ENCODE measurements around the gene KCNQ1OT1. TPM values are rescaled to one million over a fixed set of nuclear protein-coding genes. Genes with fewer than 3 reads are reported as not detected.
A peak's percentile ranks its signal among the peaks of the same experiment; 100 is the strongest.

KCNQ1OT1 gene
- total RNA-seq, 8 experiments from 2014 or later, result 1.2 to 6.3 (median 3.8) TPM

DNA sequence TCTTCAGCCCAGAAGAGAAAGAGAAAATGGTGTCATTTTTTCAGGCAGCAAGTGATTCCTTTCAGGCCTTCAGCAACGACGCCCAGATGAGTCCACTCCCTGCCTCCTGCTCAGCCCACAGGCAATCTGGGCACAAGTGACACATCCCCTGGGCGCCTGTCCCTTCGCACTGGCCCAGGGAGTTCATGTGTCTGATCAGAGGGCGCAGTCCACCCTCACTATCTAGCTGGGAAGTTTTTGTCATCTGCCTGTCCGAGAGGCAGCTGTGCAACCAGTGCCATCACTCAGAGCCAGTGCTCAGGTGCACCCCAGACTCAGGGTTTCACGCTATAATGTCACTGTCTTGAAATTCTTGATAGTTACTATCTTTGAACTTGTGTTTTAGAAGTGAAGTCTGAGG lies 1.4 kb upstream of the KCNQ1OT1 start:
- ATAC-seq (replicated peaks in 6 of 8), result no peak
- WGBS, 10 experiments, result 75 to 80% methylated on average over 1 to 4 of the region's 7 CpGs; no CpG with 5 or more reads in 8 of the 10 experiments
- Histone ChIP-seq H3K27ac (peak overlapping the region; percentile 95 to 98), H3K4me3 (peak overlapping the region in 1 of 5 donors; percentile 41), H3K4me1 (replicated peaks in 1 of 2) (peaks cover 38 to 54% of the 10 kb centered on the region in 2 donors)
- in situ Hi-C loops (cut with MboI; ENCODE audit: low pct_unique_long_range_greater_than_20kb in 2 of 9, low sequenced_read_pairs in 9 of 9, unreplicated experiment in 9 of 9), result no loop called here

- Histone ChIP-seq H3K4me3 (peak overlapping the region; percentile 34 to 60 (median 45)), H3K27ac (peak overlapping the region; percentile 95 to 98), H3K4me1 (replicated peaks in 1 of 2) (peaks cover 38 to 55% of the 10 kb centered on the region in 2 donors)
- 23 to 53% (median 40%) methylated on average over 1 to 10 of the region's 52 CpGs; no CpG with 5 or more reads in 3 of the 10 experiments for WGBS, 10 experiments
- peak in 6 of 8 experiments; percentile 1 to 2 (median 2) for ATAC-seq (replicated peaks in 6 of 8)
- in situ Hi-C loops (cut with MboI; ENCODE audit: low pct_unique_long_range_greater_than_20kb in 2 of 9, low sequenced_read_pairs in 9 of 9, unreplicated experiment in 9 of 9), result no loop called here
Measured at GRCh38 chr11:2700415-2701211, 819 bp upstream of the KCNQ1OT1 start.

DNA sequence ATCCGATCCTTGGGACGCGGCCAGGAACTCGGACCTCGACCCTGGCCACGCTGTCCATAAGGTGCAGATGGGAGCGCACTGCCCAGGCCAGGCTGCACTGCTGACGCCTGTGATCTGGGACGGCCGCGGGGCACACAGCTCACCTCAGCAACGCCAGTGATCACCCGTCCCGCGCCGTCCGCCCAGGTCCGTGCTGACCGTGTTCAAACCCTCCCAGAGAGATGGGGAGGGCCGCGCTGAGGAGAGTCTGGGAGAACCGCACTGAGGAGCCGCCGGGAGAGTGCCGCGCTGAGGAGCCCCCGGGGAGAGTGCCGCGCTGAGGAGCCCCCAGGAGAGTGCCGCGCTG lies 636 bp downstream of the KCNQ1OT1 start:
- in situ Hi-C loops (cut with MboI; ENCODE audit: low pct_unique_long_range_greater_than_20kb in 2 of 9, low sequenced_read_pairs in 9 of 9, unreplicated experiment in 9 of 9), result loop anchor here in 6 of 9 experiments (10.0 to 25.0 kb wide), 2 partner anchors 176 to 188 kb away; partner anchors contain the start of gene CDKN1C (in 5 of the 6)
- H3K27ac ChIP-seq, result peak overlapping the region; percentile 68 to 84
- 29 to 100% (median 54%) methylated on average over 1 to 7 of the region's 31 CpGs; no CpG with 5 or more reads in 4 of the 10 experiments for WGBS, 10 experiments

GRCh38 chr11:2698386-2699184 lies 1.2 kb downstream of the KCNQ1OT1 start:
- Histone ChIP-seq H3K4me3 (peak overlapping the region; percentile 45 to 83 (median 56)), H3K27ac (no peak overlapping the region), H3K4me1 (replicated peaks in 1 of 2) (peaks cover 46 to 58% of the 10 kb centered on the region in 2 donors)
- 10 to 71% (median 38%) methylated on average over 3 to 13 of the region's 20 CpGs; no CpG with 5 or more reads in 1 of the 10 experiments for WGBS, 10 experiments
- ATAC-seq (replicated peaks in 6 of 8), result no peak
- in situ Hi-C loops (cut with MboI; ENCODE audit: low pct_unique_long_range_greater_than_20kb in 2 of 9, low sequenced_read_pairs in 9 of 9, unreplicated experiment in 9 of 9), result loop anchor here in 6 of 9 experiments (10.0 to 25.0 kb wide), 2 partner anchors 176 to 189 kb away; partner anchors contain the start of gene CDKN1C (in 5 of the 6)

More for the DNA sequence above, 636 bp downstream of the KCNQ1OT1 start:
- peaks cover 46 to 58% of the 10 kb centered on the region in 2 donors for H3K4me1 ChIP-seq (replicated peaks in 1 of 2)
- peak in 6 of 8 experiments; percentile 0 to 8 (median 2) for ATAC-seq (replicated peaks in 6 of 8)
- H3K4me3 ChIP-seq, result peak overlapping the region; percentile 45 to 83 (median 56)

- Histone ChIP-seq H3K4me3 (peak overlapping the region; percentile 45 to 83 (median 56)), H3K4me1 (replicated peaks in 1 of 2) (peaks cover 46 to 58% of the 10 kb centered on the region in 2 donors), H3K27ac (no peak overlapping the region)
- 0 to 70% (median 18%) methylated on average over 1 of the region's 1 CpG; no CpG with 5 or more reads in 3 of the 10 experiments for WGBS, 10 experiments
- in situ Hi-C loops (cut with MboI; ENCODE audit: low pct_unique_long_range_greater_than_20kb in 2 of 9, low sequenced_read_pairs in 9 of 9, unreplicated experiment in 9 of 9), result loop anchor here in 6 of 9 experiments (10.0 to 25.0 kb wide), 2 partner anchors 177 to 189 kb away; partner anchors contain the start of gene CDKN1C (in 5 of the 6)
- no peak for ATAC-seq (replicated peaks in 6 of 8)
Measured at GRCh38 chr11:2697866-2698265, 1.9 kb downstream of the KCNQ1OT1 start.

- ATAC-seq (replicated peaks in 6 of 8), result no peak
- Histone ChIP-seq H3K4me1 (replicated peaks in 1 of 2) (peaks cover 48 to 58% of the 10 kb centered on the region in 2 donors), H3K27ac (no peak overlapping the region), H3K4me3 (peak overlapping the region in 2 of 5 donors; percentile 56 to 83)
- in situ Hi-C loops (cut with MboI; ENCODE audit: low pct_unique_long_range_greater_than_20kb in 2 of 9, low sequenced_read_pairs in 9 of 9, unreplicated experiment in 9 of 9), result loop anchor here in 6 of 9 experiments (10.0 to 25.0 kb wide), 2 partner anchors 178 to 191 kb away; partner anchors contain the start of gene CDKN1C (in 5 of the 6)
- WGBS, 10 experiments, result 13 to 100% (median 80%) methylated on average over 2 to 5 of the region's 5 CpGs; no CpG with 5 or more reads in 1 of the 10 experiments
Measured at GRCh38 chr11:2696455-2696854, 3.3 kb downstream of the KCNQ1OT1 start.

DNA sequence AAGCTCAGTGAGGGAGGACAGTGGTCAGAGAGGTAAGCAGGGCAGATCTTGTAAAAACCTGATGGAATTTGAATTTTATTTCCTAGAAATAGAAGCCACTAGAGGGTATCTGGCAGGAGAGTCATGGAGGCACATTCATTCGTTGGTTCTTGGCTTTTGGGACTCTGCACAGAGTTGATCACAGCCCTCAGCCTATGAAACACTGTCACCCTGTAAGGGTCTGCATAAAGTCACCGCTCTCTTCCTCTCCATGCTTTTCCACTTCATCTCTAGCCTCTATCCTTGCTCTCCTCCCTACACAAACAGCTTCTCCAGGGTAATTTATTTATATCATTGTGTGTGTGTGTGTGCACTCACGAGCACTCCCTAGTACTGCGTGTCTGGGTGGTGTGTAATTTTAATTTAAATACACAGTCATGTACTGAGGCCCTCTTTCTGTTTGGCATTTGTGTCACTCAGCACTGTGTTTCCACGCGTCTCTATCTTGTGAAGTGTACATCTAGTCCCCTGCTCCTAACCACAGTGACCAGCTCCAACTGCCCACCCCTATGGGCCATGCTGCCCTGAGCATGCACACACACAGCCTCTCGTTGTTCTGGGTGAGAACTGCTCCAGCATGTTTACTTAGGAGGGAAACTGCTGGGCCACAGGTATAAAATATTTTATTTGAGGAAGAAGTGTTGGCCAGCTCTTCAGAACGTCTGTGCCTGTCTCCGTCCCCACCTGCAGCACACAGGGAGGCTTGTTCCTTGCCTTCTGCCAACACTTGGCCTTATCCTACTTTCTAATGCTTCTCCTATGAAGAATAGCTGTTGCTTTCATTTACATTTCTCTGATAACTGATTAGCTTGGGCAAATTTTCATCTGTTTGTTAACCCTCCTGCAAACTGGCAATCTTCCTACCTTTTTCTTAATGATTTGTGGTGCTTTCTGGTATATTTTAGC lies 4.5 kb downstream of the KCNQ1OT1 start:
- ATAC-seq (replicated peaks in 6 of 8), result no peak
- peaks cover 52 to 61% of the 10 kb centered on the region in 2 donors for H3K4me1 ChIP-seq (replicated peaks in 1 of 2)
- 11 to 100% (median 70%) methylated on average over 1 to 9 of the region's 9 CpGs; no CpG with 5 or more reads in 1 of the 10 experiments for WGBS, 10 experiments
- in situ Hi-C loops (cut with MboI; ENCODE audit: low pct_unique_long_range_greater_than_20kb in 2 of 9, low sequenced_read_pairs in 9 of 9, unreplicated experiment in 9 of 9), result loop anchor here in 6 of 9 experiments (10.0 to 25.0 kb wide), 2 partner anchors 180 to 192 kb away; partner anchors contain the start of gene CDKN1C (in 5 of the 6)
- no peak overlapping the region for H3K27ac ChIP-seq
- H3K4me3 ChIP-seq, result peak overlapping the region in 1 of 5 donors; percentile 56

GRCh38 chr11:2694495-2694894 lies 5.3 kb downstream of the KCNQ1OT1 start:
- peak overlapping the region in 1 of 5 donors; percentile 11 for H3K4me3 ChIP-seq
- H3K27ac ChIP-seq, result no peak overlapping the region
- peaks cover 59 to 66% of the 10 kb centered on the region in 2 donors for H3K4me1 ChIP-seq (replicated peaks in 1 of 2)
- no peak for ATAC-seq (replicated peaks in 6 of 8)
- WGBS, 10 experiments, result 71 to 100% (median 86%) methylated on average over 2 to 7 of the region's 7 CpGs; no CpG with 5 or more reads in 1 of the 10 experiments
- in situ Hi-C loops (cut with MboI; ENCODE audit: low pct_unique_long_range_greater_than_20kb in 2 of 9, low sequenced_read_pairs in 9 of 9, unreplicated experiment in 9 of 9), result loop anchor here in 6 of 9 experiments (10.0 to 25.0 kb wide), 2 partner anchors 180 to 193 kb away; partner anchors contain the start of gene CDKN1C (in 5 of the 6)

GRCh38 chr11:2693271-2694261 lies 6.2 kb downstream of the KCNQ1OT1 start:
- Histone ChIP-seq H3K27ac (peak overlapping the region in 1 of 2 donors; percentile 56), H3K4me1 (replicated peaks in 1 of 2) (peaks cover 62 to 66% of the 10 kb centered on the region in 2 donors), H3K4me3 (peak overlapping the region in 1 of 5 donors; percentile 11)
- peak; percentile 14 to 88 (median 38) for ATAC-seq (replicated peaks in 6 of 8)
- in situ Hi-C loops (cut with MboI; ENCODE audit: low pct_unique_long_range_greater_than_20kb in 2 of 9, low sequenced_read_pairs in 9 of 9, unreplicated experiment in 9 of 9), result loop anchor here in 6 of 9 experiments (10.0 to 25.0 kb wide), 2 partner anchors 181 to 194 kb away; partner anchors contain the start of gene CDKN1C (in 5 of the 6)
- 0 to 56% (median 35%) methylated on average over 1 to 14 of the region's 18 CpGs; no CpG with 5 or more reads in 2 of the 10 experiments for WGBS, 10 experiments

Measured in motor neuron (in vitro differentiated cells).